K562 (cell line): ENCODE results near the gene AP1M2. TPM values are rescaled to one million over a fixed set of nuclear protein-coding genes. Genes with fewer than 3 reads are reported as not detected.

Experiments
- ARID1B ChIP-seq: fragments of 450-650 bp; IDR thresholded peaks from 2 replicates; pipeline ENCODE4 v1.6.1; 2016; ENCODE audit warnings: antibody characterized with exemption, mild to moderate bottlenecking, inconsistent platforms
- BDP1 ChIP-seq: IDR thresholded peaks from 3 replicates; pipeline ENCODE4 v1.6.1; 2011; ENCODE audit not compliant: insufficient read length, insufficient read depth
- CBX1 ChIP-seq: sonication (generic); IDR thresholded peaks from 2 replicates; pipeline ENCODE4 v1.6.1; 2016; ENCODE audit warnings: antibody characterized with exemption, low read depth, mild to moderate bottlenecking
- CHD1 ChIP-seq: fragments of 200-600 bp; sonication (generic); IDR thresholded peaks from one replicate; pipeline ENCODE4 v1.6.1; 2012; ENCODE audit warnings: mild to moderate bottlenecking, moderate library complexity, low read length, inconsistent platforms
- FOXA1 ChIP-seq: fragments of 450-650 bp; IDR thresholded peaks from 2 replicates; pipeline ENCODE4 v1.6.1; 2016; ENCODE audit warnings: mild to moderate bottlenecking, borderline replicate concordance
- GABPA ChIP-seq: fragments of 200-800 bp; sonication (Bioruptor generic); conservative IDR thresholded peaks from 2 replicates; pipeline ENCODE4 v1.6.1; 2016; ENCODE audit warnings: low read depth, missing genetic modification characterization, missing compliant biosample characterization
- NR1H2 ChIP-seq: sonication (generic); formaldehyde crosslinking; IDR thresholded peaks from 2 replicates; pipeline ENCODE4 v1.4.0; 2020; ENCODE audit warnings: mild to moderate bottlenecking, missing genetic modification reagents
- RAD21 ChIP-seq, 2 experiments: fragments of 250-450 bp in 1 of 2; fragments of 450-650 bp in 1 of 2; sonication (Bioruptor Pico) in 1 of 2; formaldehyde crosslinking in 1 of 2; IDR thresholded peaks in 1 of 2; conservative IDR thresholded peaks in 1 of 2; 2 replicates each; pipeline versions ENCODE4 v1.4.0 to v1.8.0; 2020 to 2022; ENCODE audit warnings: mild to moderate bottlenecking in 2 of 2, moderate library complexity in 1 of 2
- TCF7L2 ChIP-seq: fragments of 150-350 bp; IDR thresholded peaks from 2 replicates; pipeline ENCODE4 v1.6.1; 2016; ENCODE audit warnings: low read depth, mild to moderate bottlenecking, low read length, moderate library complexity
- ZNF274 ChIP-seq: IDR thresholded peaks from 2 replicates; pipeline ENCODE4 v1.6.1; 2011; ENCODE audit warnings: low read depth, mild to moderate bottlenecking, low read length, moderate library complexity, borderline replicate concordance
- ZNF277 ChIP-seq: fragments of 250-450 bp; sonication (Bioruptor Pico); IDR thresholded peaks from 2 replicates; pipeline ENCODE4 v1.8.0; 2022; ENCODE audit warnings: inconsistent platforms, mild to moderate bottlenecking, moderate library complexity, borderline replicate concordance
- ZNF444 ChIP-seq: fragments of 250-450 bp; sonication (Bioruptor Pico); IDR thresholded peaks from 2 replicates; pipeline ENCODE4 v1.4.0; 2020; ENCODE audit warnings: mild to moderate bottlenecking, moderate library complexity
- ZNF644 ChIP-seq: fragments of 200-800 bp; sonication (Bioruptor generic); IDR thresholded peaks from 2 replicates; pipeline ENCODE4 v1.6.1; 2016; ENCODE audit warnings: low read depth, missing genetic modification characterization, missing compliant biosample characterization
- polyA plus RNA-seq, 8 experiments: library from polyadenylated mRNA; depleted of rRNA in 4 of 8; stranded (reverse) in 5 of 8; unstranded in 3 of 8; fragments of >200 nt; fragmentation: Nextera tagmentation in 2 of 8; fragmentation: Illumina TruSeq in 1 of 8; extraction: Ambion mirVana in 2 of 8; extraction: Trizol in 1 of 8; gene quantifications; 2 replicates each; pipeline versions ENCODE4 v1.2.1 to v1.2.3, GENCODE V29; 2011 to 2014; ENCODE audit warnings: inconsistent platforms in 1 of 8, missing spikeins in 1 of 8
- total RNA-seq, 7 experiments: library from RNA; depleted of rRNA in 6 of 7; stranded (reverse); fragments of >200 nt in 6 of 7; fragmentation: Illumina TruSeq in 2 of 7; extraction: Trizol in 2 of 7; gene quantifications; 2 replicates each; pipeline versions ENCODE4 v1.2.1 to v1.2.3, GENCODE V29; 2011 to 2021; ENCODE audit warnings: low replicate concordance in 1 of 7
- TF ChIP-seq, protein P1 (sequence below): conservative IDR thresholded peaks from 2 replicates; pipeline ENCODE4 v1.6.1; 2011; ENCODE audit warnings: low read depth, mild to moderate bottlenecking, low read length; ENCODE audit not compliant: control insufficient read depth
- TF ChIP-seq, protein P2 (sequence below): fragments of 450-650 bp; formaldehyde crosslinking; IDR thresholded peaks from 2 replicates; pipeline ENCODE4 v1.4.0; 2022; ENCODE audit warnings: mild to moderate bottlenecking, moderate library complexity
- TF ChIP-seq, protein P3 (sequence below): IDR thresholded peaks from 3 replicates; pipeline ENCODE4 v1.6.1; 2011; ENCODE audit warnings: borderline replicate concordance, mild to moderate bottlenecking, moderate library complexity; ENCODE audit not compliant: insufficient read length; ENCODE audit errors: extremely low read depth
- TF ChIP-seq, protein P4 (sequence below): fragments of 250-450 bp; sonication (Bioruptor Pico); IDR thresholded peaks from 2 replicates; pipeline ENCODE4 v1.5.0; 2021
- TF ChIP-seq, protein P5 (sequence below): sonication (generic); formaldehyde crosslinking; IDR thresholded peaks from 2 replicates; pipeline ENCODE4 v1.8.0; 2022; ENCODE audit warnings: mild to moderate bottlenecking, low read depth, missing genetic modification reagents

The AP1M2 gene
- total and polyA plus RNA-seq, 9 of the 15 experiments (the other 6 are each of a cell fraction or from before 2014, with no cell fraction given) = 0.33 to 1.4 (median 0.89) TPM; not detected in 1

DNA sequence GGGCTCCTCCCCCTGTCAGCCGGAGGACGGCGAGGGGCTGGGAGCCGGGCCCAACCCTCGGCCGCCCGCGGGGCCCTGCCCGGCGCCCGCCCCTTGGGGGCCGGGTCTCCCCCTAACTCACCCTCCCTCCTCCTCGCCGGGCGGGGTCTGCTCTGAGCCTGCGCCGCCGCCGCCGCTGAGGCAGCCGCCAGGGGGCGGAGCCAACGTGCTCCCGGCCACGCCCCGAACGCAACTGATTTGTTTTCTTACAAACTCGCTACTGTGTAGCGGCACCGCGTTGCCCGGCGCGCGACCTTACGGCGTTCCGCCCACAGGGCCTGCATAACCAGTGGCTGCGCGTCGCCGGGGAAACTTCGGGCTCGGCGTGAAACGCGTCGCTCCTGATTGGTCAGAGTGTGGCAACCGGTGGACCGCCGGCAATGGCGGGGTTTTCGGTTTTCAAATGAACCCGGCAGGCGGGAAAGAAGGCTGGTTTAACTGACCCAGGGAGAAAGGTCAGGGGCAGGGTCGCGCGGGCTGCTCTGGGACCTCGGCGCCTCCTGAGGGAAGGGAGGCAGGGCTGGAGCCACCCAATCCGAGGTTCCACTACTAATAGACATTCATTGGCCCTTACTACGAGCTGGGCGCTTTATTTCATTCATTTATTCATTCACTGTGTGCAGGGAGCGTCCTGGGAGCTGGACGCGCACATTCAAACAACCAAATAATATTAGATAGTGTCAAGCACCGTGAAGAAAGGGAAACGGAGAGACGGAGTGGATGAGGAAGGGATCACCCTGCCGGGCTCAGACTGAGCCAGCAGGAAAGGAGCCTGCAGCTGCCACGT lies 18.1 kb downstream of the AP1M2 start, which contains the start of gene CDKN2D (continued):
- TF ChIP-seq ZNF644 (tag) (no peak), ZNF277 (CRISPR knock-in tag) (no peak), FOXA1 (no peak), RAD21 (CRISPR knock-in tag; conservative IDR thresholded peaks at IDR 0.05 in 1 of 2, IDR thresholded peaks at IDR 0.05 in 1 of 2) (no peak), ZNF444 (no peak), CHD1 (no peak), TCF7L2 (no peak), BDP1 (no peak), NR1H2 (CRISPR knock-in tag) (no peak), ARID1B (no peak; the same call in 1 of the 2 replicates), CBX1 (0 out of 2 replicates have a peak, but pooled peaks have one; percentile 8), ZNF274 (no peak), GABPA (tag) (peak; percentile 19; the same call in 1 of the 2 replicates)
- TF ChIP-seq, protein P1, sequence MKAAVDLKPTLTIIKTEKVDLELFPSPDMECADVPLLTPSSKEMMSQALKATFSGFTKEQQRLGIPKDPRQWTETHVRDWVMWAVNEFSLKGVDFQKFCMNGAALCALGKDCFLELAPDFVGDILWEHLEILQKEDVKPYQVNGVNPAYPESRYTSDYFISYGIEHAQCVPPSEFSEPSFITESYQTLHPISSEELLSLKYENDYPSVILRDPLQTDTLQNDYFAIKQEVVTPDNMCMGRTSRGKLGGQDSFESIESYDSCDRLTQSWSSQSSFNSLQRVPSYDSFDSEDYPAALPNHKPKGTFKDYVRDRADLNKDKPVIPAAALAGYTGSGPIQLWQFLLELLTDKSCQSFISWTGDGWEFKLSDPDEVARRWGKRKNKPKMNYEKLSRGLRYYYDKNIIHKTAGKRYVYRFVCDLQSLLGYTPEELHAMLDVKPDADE = no peak
- TF ChIP-seq, protein P2, sequence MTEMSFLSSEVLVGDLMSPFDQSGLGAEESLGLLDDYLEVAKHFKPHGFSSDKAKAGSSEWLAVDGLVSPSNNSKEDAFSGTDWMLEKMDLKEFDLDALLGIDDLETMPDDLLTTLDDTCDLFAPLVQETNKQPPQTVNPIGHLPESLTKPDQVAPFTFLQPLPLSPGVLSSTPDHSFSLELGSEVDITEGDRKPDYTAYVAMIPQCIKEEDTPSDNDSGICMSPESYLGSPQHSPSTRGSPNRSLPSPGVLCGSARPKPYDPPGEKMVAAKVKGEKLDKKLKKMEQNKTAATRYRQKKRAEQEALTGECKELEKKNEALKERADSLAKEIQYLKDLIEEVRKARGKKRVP (CRISPR knock-in tag) = no peak
- TF ChIP-seq, protein P3, sequence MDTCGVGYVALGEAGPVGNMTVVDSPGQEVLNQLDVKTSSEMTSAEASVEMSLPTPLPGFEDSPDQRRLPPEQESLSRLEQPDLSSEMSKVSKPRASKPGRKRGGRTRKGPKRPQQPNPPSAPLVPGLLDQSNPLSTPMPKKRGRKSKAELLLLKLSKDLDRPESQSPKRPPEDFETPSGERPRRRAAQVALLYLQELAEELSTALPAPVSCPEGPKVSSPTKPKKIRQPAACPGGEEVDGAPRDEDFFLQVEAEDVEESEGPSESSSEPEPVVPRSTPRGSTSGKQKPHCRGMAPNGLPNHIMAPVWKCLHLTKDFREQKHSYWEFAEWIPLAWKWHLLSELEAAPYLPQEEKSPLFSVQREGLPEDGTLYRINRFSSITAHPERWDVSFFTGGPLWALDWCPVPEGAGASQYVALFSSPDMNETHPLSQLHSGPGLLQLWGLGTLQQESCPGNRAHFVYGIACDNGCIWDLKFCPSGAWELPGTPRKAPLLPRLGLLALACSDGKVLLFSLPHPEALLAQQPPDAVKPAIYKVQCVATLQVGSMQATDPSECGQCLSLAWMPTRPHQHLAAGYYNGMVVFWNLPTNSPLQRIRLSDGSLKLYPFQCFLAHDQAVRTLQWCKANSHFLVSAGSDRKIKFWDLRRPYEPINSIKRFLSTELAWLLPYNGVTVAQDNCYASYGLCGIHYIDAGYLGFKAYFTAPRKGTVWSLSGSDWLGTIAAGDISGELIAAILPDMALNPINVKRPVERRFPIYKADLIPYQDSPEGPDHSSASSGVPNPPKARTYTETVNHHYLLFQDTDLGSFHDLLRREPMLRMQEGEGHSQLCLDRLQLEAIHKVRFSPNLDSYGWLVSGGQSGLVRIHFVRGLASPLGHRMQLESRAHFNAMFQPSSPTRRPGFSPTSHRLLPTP = no peak
- TF ChIP-seq, protein P4, sequence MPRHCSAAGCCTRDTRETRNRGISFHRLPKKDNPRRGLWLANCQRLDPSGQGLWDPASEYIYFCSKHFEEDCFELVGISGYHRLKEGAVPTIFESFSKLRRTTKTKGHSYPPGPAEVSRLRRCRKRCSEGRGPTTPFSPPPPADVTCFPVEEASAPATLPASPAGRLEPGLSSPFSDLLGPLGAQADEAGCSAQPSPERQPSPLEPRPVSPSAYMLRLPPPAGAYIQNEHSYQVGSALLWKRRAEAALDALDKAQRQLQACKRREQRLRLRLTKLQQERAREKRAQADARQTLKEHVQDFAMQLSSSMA (CRISPR knock-in tag) = no peak
- TF ChIP-seq, protein P5, sequence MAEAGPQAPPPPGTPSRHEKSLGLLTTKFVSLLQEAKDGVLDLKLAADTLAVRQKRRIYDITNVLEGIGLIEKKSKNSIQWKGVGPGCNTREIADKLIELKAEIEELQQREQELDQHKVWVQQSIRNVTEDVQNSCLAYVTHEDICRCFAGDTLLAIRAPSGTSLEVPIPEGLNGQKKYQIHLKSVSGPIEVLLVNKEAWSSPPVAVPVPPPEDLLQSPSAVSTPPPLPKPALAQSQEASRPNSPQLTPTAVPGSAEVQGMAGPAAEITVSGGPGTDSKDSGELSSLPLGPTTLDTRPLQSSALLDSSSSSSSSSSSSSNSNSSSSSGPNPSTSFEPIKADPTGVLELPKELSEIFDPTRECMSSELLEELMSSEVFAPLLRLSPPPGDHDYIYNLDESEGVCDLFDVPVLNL = peak; percentile 98
